SK-N-SH (cell line): ENCODE results near the gene COX10. TPM values are rescaled to one million over a fixed set of nuclear protein-coding genes. Genes with fewer than 3 reads are reported as not detected.

Experiments
- CTCF ChIA-PET: fragments of 300-600, 350-600 bp; formaldehyde crosslinking; extraction: SDS; loops from one replicate; lab custom pipeline; 2021; lab: Yijun Ruan, JAX
- POLR2A ChIA-PET: fragments of 350-600 bp; sonication (Branson Sonifier 250); formaldehyde crosslinking; extraction: SDS; loops from one replicate; lab custom pipeline; 2020; ENCODE audit warnings: antibody characterized with exemption, inconsistent platforms; lab: Yijun Ruan, JAX
- DNase-seq: peaks from one replicate; pipeline ENCODE4 v3.0.0; 2012
- H2AFZ ChIP-seq: fragments of 200-600 bp; sonication (generic); 2 replicates; pipeline ENCODE4 v1.8.1; 2016; ENCODE audit warnings: antibody characterized with exemption, mild to moderate bottlenecking, low read depth
- H3F3A ChIP-seq: fragments of 200-600 bp; sonication (generic); replicated peaks from 2 replicates; pipeline ENCODE3; 2016; ENCODE audit warnings: antibody characterized with exemption, mild to moderate bottlenecking; ENCODE audit not compliant: insufficient read depth
- H3K27ac ChIP-seq, 2 experiments: fragments of 200-500 bp in 1 of 2; fragments of 200-600 bp in 1 of 2; sonication (Bioruptor generic) in 1 of 2; sonication (generic), shearing (Covaris generic) in 1 of 2; 2 replicates each; pipeline versions ENCODE4 v1.5.1 to v1.6.1; 2014 to 2016; ENCODE audit warnings: low read depth in 2 of 2, inconsistent platforms in 1 of 2, low read length in 1 of 2, mild to moderate bottlenecking in 1 of 2, mixed read lengths in 1 of 2
- H3K27me3 ChIP-seq: fragments of 200-600 bp; sonication (generic), shearing (Covaris generic); 2 replicates; pipeline ENCODE4 v1.6.1; 2016; ENCODE audit warnings: mixed run types; ENCODE audit not compliant: insufficient read depth
- H3K36me3 ChIP-seq, 2 experiments: fragments of 200-500 bp in 1 of 2; fragments of 200-600 bp in 1 of 2; sonication (Bioruptor generic) in 1 of 2; sonication (generic) in 1 of 2; replicated peaks in 1 of 2; 2 replicates each; pipeline versions ENCODE3 to v1.5.1; 2014 to 2016; ENCODE audit warnings: low read length in 1 of 2, mild to moderate bottlenecking in 1 of 2; ENCODE audit not compliant: insufficient read depth in 2 of 2, control insufficient read depth in 1 of 2
- H3K4me1 ChIP-seq, 2 experiments: fragments of 200-500 bp in 1 of 2; fragments of 200-600 bp in 1 of 2; sonication (Bioruptor generic) in 1 of 2; sonication (generic), shearing (Covaris generic) in 1 of 2; 2 replicates each; pipeline versions ENCODE4 v1.5.1 to v1.6.1; 2014 to 2016; ENCODE audit warnings: low read depth in 1 of 2, low read length in 1 of 2, mixed run types in 1 of 2; ENCODE audit not compliant: insufficient read depth in 2 of 2, control insufficient read depth in 1 of 2
- H3K4me2 ChIP-seq: fragments of 200-600 bp; sonication (generic), shearing (Covaris generic); 2 replicates; pipeline ENCODE4 v1.6.1; 2017; ENCODE audit warnings: mixed run types
- H3K4me3 ChIP-seq, 2 experiments: fragments of 200-500 bp in 1 of 2; fragments of 200-600 bp in 1 of 2; sonication (Bioruptor generic) in 1 of 2; sonication (generic), shearing (Covaris generic) in 1 of 2; 2 replicates each; pipeline versions ENCODE4 v1.5.1 to v1.8.1; 2014 to 2016; ENCODE audit warnings: low read depth in 2 of 2, inconsistent platforms in 1 of 2, low read length in 1 of 2, mild to moderate bottlenecking in 1 of 2, mixed read lengths in 1 of 2, moderate library complexity in 1 of 2
- H3K79me2 ChIP-seq: fragments of 200-600 bp; sonication (generic); 2 replicates; pipeline ENCODE4 v1.8.1; 2017; ENCODE audit warnings: mild to moderate bottlenecking; ENCODE audit not compliant: insufficient read depth
- H3K9ac ChIP-seq: fragments of 200-600 bp; sonication (generic); 2 replicates; pipeline ENCODE4 v1.6.1; 2017; ENCODE audit warnings: mixed run types
- H3K9me2 ChIP-seq: fragments of 200-600 bp; sonication (generic); 2 replicates; pipeline ENCODE4 v1.6.1; 2017; ENCODE audit warnings: mixed run types
- H3K9me3 ChIP-seq: fragments of 200-600 bp; sonication (generic); 2 replicates; pipeline ENCODE4 v1.6.1; 2017; ENCODE audit warnings: mixed run types, mild to moderate bottlenecking, moderate library complexity
- H4K20me1 ChIP-seq: fragments of 200-600 bp; sonication (generic); 2 replicates; pipeline ENCODE4 v1.6.1; 2017; ENCODE audit warnings: mild to moderate bottlenecking, mixed run types; ENCODE audit not compliant: insufficient read depth
- CHD2 ChIP-seq: fragments of 150-350 bp; IDR thresholded peaks from 2 replicates; pipeline ENCODE4 v1.6.1; 2018; ENCODE audit warnings: low read length; ENCODE audit not compliant: partially characterized antibody
- CTCF ChIP-seq: fragments of 200-600 bp; sonication (generic); IDR thresholded peaks from 2 replicates; pipeline ENCODE4 v1.6.1; 2017; ENCODE audit warnings: antibody characterized with exemption, mild to moderate bottlenecking, moderate library complexity
- ELF1 ChIP-seq: IDR thresholded peaks from 2 replicates; pipeline ENCODE4 v1.4.0; 2012
- EZH2phosphoT487 ChIP-seq: fragments of 200-600 bp; sonication (generic); IDR thresholded peaks from 2 replicates; pipeline ENCODE4 v1.6.1; 2017; ENCODE audit warnings: low read depth, mixed run types, mild to moderate bottlenecking, antibody characterized with exemption, moderate library complexity, borderline replicate concordance
- FOSL2 ChIP-seq: IDR thresholded peaks from 2 replicates; pipeline ENCODE4 v1.4.0; 2012; ENCODE audit warnings: low read depth, mild to moderate bottlenecking, moderate library complexity, borderline replicate concordance
- FOXJ3 ChIP-seq: sonication (generic); formaldehyde crosslinking; IDR thresholded peaks from 2 replicates; pipeline ENCODE4 v1.5.1; 2020; ENCODE audit warnings: mild to moderate bottlenecking, missing genetic modification reagents
- GATA2 ChIP-seq: sonication (generic); formaldehyde crosslinking; IDR thresholded peaks from 2 replicates; pipeline ENCODE4 v1.5.0; 2020; ENCODE audit warnings: mild to moderate bottlenecking, missing genetic modification reagents
- IRF3 ChIP-seq: fragments of 150-350 bp; IDR thresholded peaks from 2 replicates; pipeline ENCODE4 v1.6.1; 2016; ENCODE audit warnings: mild to moderate bottlenecking, low read depth, low read length
- JUND ChIP-seq: IDR thresholded peaks from 2 replicates; pipeline ENCODE4 v1.4.0; 2012
- MAX ChIP-seq: IDR thresholded peaks from 2 replicates; pipeline ENCODE4 v1.4.0; 2012; ENCODE audit warnings: low read depth
- MEF2A ChIP-seq: IDR thresholded peaks from 2 replicates; pipeline ENCODE4 v1.4.0; 2012; ENCODE audit warnings: low read depth, borderline replicate concordance
- NFIC ChIP-seq: IDR thresholded peaks from 2 replicates; pipeline ENCODE4 v1.4.0; 2012; ENCODE audit warnings: borderline replicate concordance
- NRF1 ChIP-seq: IDR thresholded peaks from 2 replicates; pipeline ENCODE4 v1.6.1; 2012; ENCODE audit warnings: low read depth, mild to moderate bottlenecking, low read length
- PBX3 ChIP-seq: IDR thresholded peaks from 2 replicates; pipeline ENCODE4; 2012
- RAD21 ChIP-seq: IDR thresholded peaks from 2 replicates; pipeline ENCODE4 v1.6.1; 2012; ENCODE audit warnings: mild to moderate bottlenecking, low read length
- RFX5 ChIP-seq: IDR thresholded peaks from 2 replicates; pipeline ENCODE4 v1.6.1; 2012; ENCODE audit warnings: mild to moderate bottlenecking, improper control_type of control experiment, low read length
- TCF12 ChIP-seq: IDR thresholded peaks from 2 replicates; pipeline ENCODE4 v1.4.0; 2012
- TEAD4 ChIP-seq: IDR thresholded peaks from 2 replicates; pipeline ENCODE4 v1.4.0; 2012; ENCODE audit warnings: mild to moderate bottlenecking, borderline replicate concordance; ENCODE audit not compliant: insufficient read depth
- USF2 ChIP-seq: fragments of 150-350 bp; IDR thresholded peaks from 2 replicates; pipeline ENCODE4 v1.6.1; 2017; ENCODE audit warnings: antibody characterized with exemption, low read length, low read depth, borderline replicate concordance
- YY1 ChIP-seq: IDR thresholded peaks from 2 replicates; pipeline ENCODE4 v1.4.0; 2012; ENCODE audit warnings: low read depth, mild to moderate bottlenecking
- WGBS: methylation state at CpG from one replicate; pipeline ENCODE4 v1.1.6; 2017; ENCODE audit warnings: low lambda C conversion rate; 5-methylcytosine and 5-hydroxymethylcytosine counted together
- polyA plus RNA-seq, 3 experiments: library from polyadenylated mRNA; depleted of rRNA; stranded (reverse); fragments of >200 nt; gene quantifications; 2 replicates each; pipeline ENCODE4 v1.2.3, GENCODE V29; 2012

COX10 gene
- polyA plus RNA-seq, 1 of the 3 experiments (the other 2 are of a cell fraction): 8.7 TPM

GRCh38 chr17:14144508-14144907 lies 75.2 kb downstream of the COX10 start:
- Histone ChIP-seq H3K9ac (no peak overlapping the region), H3K4me1 (0 out of 4 replicates have a peak, but pooled peaks cover 0 to 5% of the 10 kb centered on the region in 2 experiments), H2AFZ (no peak overlapping the region), H3K36me3 (no peaks in the 10 kb centered on the region), H3K9me2 (0 out of 2 replicates have a peak, but pooled peaks cover 3% of the 10 kb centered on the region), H4K20me1 (no peaks in the 10 kb centered on the region), H3K4me3 (no peak overlapping the region), H3K27ac (no peak overlapping the region), H3K79me2 (no peaks in the 10 kb centered on the region; the same call in 1 of the 2 replicates), H3K9me3 (no peaks in the 10 kb centered on the region), H3F3A (no peaks in the 10 kb centered on the region), H3K4me2 (no peak overlapping the region), H3K27me3 (no peaks in the 10 kb centered on the region)
- 89% methylated on average over 4 of the region's 4 CpGs for WGBS
- no peak for DNase-seq
- POLR2A ChIA-PET: no interaction called here
- CTCF ChIA-PET: no interaction called here
- TF ChIP-seq ELF1 (no peak), TCF12 (no peak), NRF1 (no peak), EZH2phosphoT487 (no peak), JUND (no peak), GATA2 (CRISPR knock-in tag) (no peak), MEF2A (no peak), IRF3 (no peak), RFX5 (no peak), CHD2 (no peak), NFIC (no peak), FOXJ3 (CRISPR knock-in tag) (no peak), PBX3 (no peak)

DNA sequence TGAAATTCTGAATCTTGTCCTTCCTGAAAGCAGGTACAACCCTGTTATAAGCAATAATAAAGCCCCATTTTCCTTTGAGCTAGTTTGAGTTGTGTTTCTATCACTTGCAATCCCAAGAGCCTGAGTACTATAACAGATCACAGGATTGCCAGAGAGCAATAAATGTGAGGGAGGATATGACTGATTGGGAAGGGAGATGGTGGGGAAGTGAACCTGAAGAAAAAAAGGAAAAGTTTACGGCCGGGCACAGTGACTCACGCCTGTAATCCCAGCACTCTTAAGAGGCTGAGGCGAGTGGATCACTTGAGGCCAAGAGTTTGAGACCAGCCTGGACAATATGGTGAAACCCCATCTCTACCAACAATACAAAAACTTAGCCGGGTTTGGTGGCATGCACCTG lies 80.4 kb downstream of the COX10 start:
- Histone ChIP-seq H2AFZ (no peak overlapping the region), H3K4me3 (no peak overlapping the region), H3K27me3 (no peaks in the 10 kb centered on the region), H3K9me2 (no peaks in the 10 kb centered on the region), H3F3A (no peaks in the 10 kb centered on the region), H3K36me3 (no peaks in the 10 kb centered on the region), H3K4me1 (0 out of 4 replicates have a peak, but pooled peaks cover 0 to 5% of the 10 kb centered on the region in 2 experiments), H3K79me2 (no peaks in the 10 kb centered on the region; the same call in 1 of the 2 replicates), H3K9me3 (no peaks in the 10 kb centered on the region), H4K20me1 (no peaks in the 10 kb centered on the region), H3K9ac (no peak overlapping the region), H3K27ac (no peak overlapping the region), H3K4me2 (no peak overlapping the region)
- no peak for TF ChIP-seq NRF1
- TF ChIP-seq CHD2: no peak
- no peak for TF ChIP-seq YY1
- no peak for TF ChIP-seq USF2
- no peak for TF ChIP-seq CTCF
- no peak for TF ChIP-seq RFX5
- no peak for TF ChIP-seq TEAD4
- TF ChIP-seq RAD21: no peak
- TF ChIP-seq FOSL2: no peak
- no peak for TF ChIP-seq PBX3
- no peak for TF ChIP-seq MAX
- TF ChIP-seq GATA2 (CRISPR knock-in tag): no peak
- CTCF ChIA-PET: no interaction called here
- WGBS: 91% methylated on average over 5 of the region's 5 CpGs
- no peak for DNase-seq
- POLR2A ChIA-PET: no interaction called here
